Skeletal muscle satellite cell (primary cell): ENCODE measurements around the gene TSPYL4.

ENCODE experiments used
- H3K27me3 ChIP-seq: 2 replicates; pipeline ENCODE4 v1.7.0; 2013; ENCODE audit warnings: low read length; ENCODE audit not compliant: control insufficient read depth, insufficient read depth
- H3K36me3 ChIP-seq: 2 replicates; pipeline ENCODE4 v1.7.0; 2013; ENCODE audit warnings: mild to moderate bottlenecking, control low read depth, low read length; ENCODE audit not compliant: insufficient read depth
- H3K4me1 ChIP-seq: 2 replicates; pipeline ENCODE4 v1.7.0; 2013; ENCODE audit warnings: low read length; ENCODE audit not compliant: control insufficient read depth, insufficient read depth
- H3K4me2 ChIP-seq: 2 replicates; pipeline ENCODE4 v1.7.0; 2013; ENCODE audit warnings: mild to moderate bottlenecking, low read length
- H3K4me3 ChIP-seq: 2 replicates; pipeline ENCODE4 v1.7.0; 2013; ENCODE audit warnings: low read length
- H3K9ac ChIP-seq: 2 replicates; pipeline ENCODE4 v1.7.0; 2013; ENCODE audit warnings: mild to moderate bottlenecking, low read depth, low read length, moderate library complexity
- H3K9me3 ChIP-seq: replicated peaks from 2 replicates; pipeline ENCODE4 v1.7.0; 2013; ENCODE audit warnings: mild to moderate bottlenecking, control low read depth, low read length

The TSPYL4 gene

GRCh38 chr6:116267836-116268588 lies 14.1 kb upstream of the TSPYL4 start:
- Histone ChIP-seq H3K27me3 (no peaks in the 10 kb centered on the region), H3K4me3 (no peak overlapping the region), H3K4me1 (peaks cover 39% of the 10 kb centered on the region), H3K4me2 (no peak overlapping the region), H3K9ac (no peak overlapping the region), H3K9me3 (no peaks in the 10 kb centered on the region), H3K36me3 (no peaks in the 10 kb centered on the region)

GRCh38 chr6:116266803-116267202 lies 12.9 kb upstream of the TSPYL4 start:
- no peaks in the 10 kb centered on the region for H3K9me3 ChIP-seq
- peak overlapping the region; percentile 13 for H3K4me2 ChIP-seq
- no peak overlapping the region for H3K9ac ChIP-seq
- H3K27me3 ChIP-seq = no peaks in the 10 kb centered on the region
- peaks cover 39% of the 10 kb centered on the region for H3K4me1 ChIP-seq
- no peaks in the 10 kb centered on the region for H3K36me3 ChIP-seq
- H3K4me3 ChIP-seq = no peak overlapping the region

GRCh38 chr6:116265041-116265829 lies 11.4 kb upstream of the TSPYL4 start:
- Histone ChIP-seq H3K27me3 (no peaks in the 10 kb centered on the region), H3K9me3 (no peaks in the 10 kb centered on the region), H3K36me3 (no peaks in the 10 kb centered on the region), H3K4me1 (peaks cover 39% of the 10 kb centered on the region), H3K4me3 (no peak overlapping the region), H3K4me2 (peak overlapping the region; percentile 55), H3K9ac (no peak overlapping the region)

GRCh38 chr6:116263353-116263752 lies 9.5 kb upstream of the TSPYL4 start:
- Histone ChIP-seq H3K4me1 (peaks cover 35% of the 10 kb centered on the region), H3K9me3 (no peaks in the 10 kb centered on the region), H3K4me3 (no peak overlapping the region), H3K36me3 (no peaks in the 10 kb centered on the region), H3K9ac (no peak overlapping the region), H3K4me2 (no peak overlapping the region), H3K27me3 (no peaks in the 10 kb centered on the region)

GRCh38 chr6:116258520-116258919 lies 4.6 kb upstream of the TSPYL4 start:
- no peaks in the 10 kb centered on the region for H3K36me3 ChIP-seq

GRCh38 chr6:116256694-116257093 lies 2.8 kb upstream of the TSPYL4 start:
- Histone ChIP-seq H3K4me1 (peaks cover 27% of the 10 kb centered on the region), H3K9me3 (no peaks in the 10 kb centered on the region), H3K9ac (no peak overlapping the region), H3K4me3 (no peak overlapping the region), H3K4me2 (no peak overlapping the region), H3K36me3 (no peaks in the 10 kb centered on the region), H3K27me3 (no peaks in the 10 kb centered on the region)

More at GRCh38 chr6:116258520-116258919, 4.6 kb upstream of the TSPYL4 start:
- H3K9ac ChIP-seq = no peak overlapping the region
- H3K27me3 ChIP-seq = no peaks in the 10 kb centered on the region
- H3K4me2 ChIP-seq = no peak overlapping the region
- H3K4me3 ChIP-seq = no peak overlapping the region
- H3K4me1 ChIP-seq = peaks cover 11% of the 10 kb centered on the region
- no peaks in the 10 kb centered on the region for H3K9me3 ChIP-seq

- Histone ChIP-seq H3K36me3 (peaks cover 2% of the 10 kb centered on the region), H3K27me3 (no peaks in the 10 kb centered on the region), H3K9ac (peak overlapping the region; percentile 98), H3K4me3 (peak overlapping the region; percentile 90), H3K9me3 (no peaks in the 10 kb centered on the region), H3K4me1 (peaks cover 39% of the 10 kb centered on the region), H3K4me2 (peak overlapping the region; percentile 93)
These were observed 1.4 kb upstream of the TSPYL4 start for GRCh38 chr6:116255246-116255800.

GRCh38 chr6:116254297-116255056 lies 602 bp upstream of the TSPYL4 start:
- Histone ChIP-seq H3K4me1 (peaks cover 47% of the 10 kb centered on the region), H3K27me3 (no peaks in the 10 kb centered on the region), H3K4me2 (peak overlapping the region; percentile 93), H3K9me3 (no peaks in the 10 kb centered on the region), H3K36me3 (peaks cover 2% of the 10 kb centered on the region), H3K9ac (peak overlapping the region; percentile 98), H3K4me3 (peak overlapping the region; percentile 90)

GRCh38 chr6:116253188-116253504 lies 729 bp downstream of the TSPYL4 start:
- peak overlapping the region; percentile 98 for H3K9ac ChIP-seq

GRCh38 chr6:116251568-116252384 lies 2.1 kb downstream of the TSPYL4 start:
- H3K4me1 ChIP-seq = peaks cover 51% of the 10 kb centered on the region
- H3K9me3 ChIP-seq = no peaks in the 10 kb centered on the region
- peak overlapping the region; percentile 77 for H3K9ac ChIP-seq
- peak overlapping the region; percentile 90 for H3K4me3 ChIP-seq
- H3K36me3 ChIP-seq = peaks cover 2% of the 10 kb centered on the region
- H3K4me2 ChIP-seq = peak overlapping the region; percentile 93
- H3K27me3 ChIP-seq = no peaks in the 10 kb centered on the region

More at GRCh38 chr6:116253188-116253504, 729 bp downstream of the TSPYL4 start:
- H3K9me3 ChIP-seq = no peaks in the 10 kb centered on the region
- H3K36me3 ChIP-seq = peaks cover 2% of the 10 kb centered on the region
- peaks cover 50% of the 10 kb centered on the region for H3K4me1 ChIP-seq
- peak overlapping the region; percentile 93 for H3K4me2 ChIP-seq
- peak overlapping the region; percentile 90 for H3K4me3 ChIP-seq
- H3K27me3 ChIP-seq = no peaks in the 10 kb centered on the region
